Panc1 (cell line): ENCODE data around the gene ADGRA1.

Source experiments
- POLR2AphosphoS5 ChIP-seq: IDR thresholded peaks from 2 replicates; pipeline ENCODE4 v1.6.1; 2012; ENCODE audit warnings: mild to moderate bottlenecking, low read depth, low read length, moderate library complexity
- SIN3A ChIP-seq: IDR thresholded peaks from 2 replicates; pipeline ENCODE4 v1.6.1; 2012; ENCODE audit warnings: low read depth, mild to moderate bottlenecking, low read length, moderate library complexity, borderline replicate concordance; ENCODE audit not compliant: insufficient read depth
- TCF7L2 ChIP-seq: IDR thresholded peaks from 2 replicates; pipeline ENCODE4 v1.6.1; 2011; ENCODE audit warnings: mild to moderate bottlenecking, low read depth, low read length, inconsistent platforms
- TF ChIP-seq, protein P1 (sequence below): fragments of 450-650 bp; IDR thresholded peaks from 2 replicates; pipeline ENCODE4 v1.5.1; 2017; ENCODE audit warnings: mild to moderate bottlenecking
- TF ChIP-seq, protein P2 (sequence below), 2 experiments: IDR thresholded peaks; 2 replicates each; pipeline ENCODE4 v1.6.1; 2011 to 2012; ENCODE audit warnings: low read depth in 2 of 2, control low read depth in 1 of 2, low read length in 1 of 2, mild to moderate bottlenecking in 1 of 2, moderate library complexity in 1 of 2; ENCODE audit not compliant: insufficient read depth in 1 of 2

DNA sequence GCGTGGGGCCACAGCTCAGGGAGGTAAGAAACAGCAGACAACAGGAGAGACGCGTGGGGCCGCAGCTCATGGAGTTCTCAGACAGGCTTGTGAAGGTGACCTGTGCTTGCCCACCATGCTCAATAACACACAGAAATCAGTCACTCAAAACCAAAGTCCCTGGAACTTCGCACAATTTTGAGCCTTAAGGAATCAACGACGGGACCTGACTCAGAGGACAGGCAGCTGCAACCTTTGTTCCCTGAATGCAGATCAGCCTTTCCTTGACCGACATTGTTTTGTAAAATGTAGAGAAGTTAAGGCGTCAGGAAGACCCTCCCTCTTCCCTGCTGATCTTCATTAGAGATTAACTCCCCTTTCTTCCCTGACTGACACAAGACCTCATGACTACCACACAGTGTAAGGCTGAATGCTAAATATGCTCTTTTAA is 63.8 kb downstream of the ADGRA1 start:
- TF ChIP-seq, protein P1, sequence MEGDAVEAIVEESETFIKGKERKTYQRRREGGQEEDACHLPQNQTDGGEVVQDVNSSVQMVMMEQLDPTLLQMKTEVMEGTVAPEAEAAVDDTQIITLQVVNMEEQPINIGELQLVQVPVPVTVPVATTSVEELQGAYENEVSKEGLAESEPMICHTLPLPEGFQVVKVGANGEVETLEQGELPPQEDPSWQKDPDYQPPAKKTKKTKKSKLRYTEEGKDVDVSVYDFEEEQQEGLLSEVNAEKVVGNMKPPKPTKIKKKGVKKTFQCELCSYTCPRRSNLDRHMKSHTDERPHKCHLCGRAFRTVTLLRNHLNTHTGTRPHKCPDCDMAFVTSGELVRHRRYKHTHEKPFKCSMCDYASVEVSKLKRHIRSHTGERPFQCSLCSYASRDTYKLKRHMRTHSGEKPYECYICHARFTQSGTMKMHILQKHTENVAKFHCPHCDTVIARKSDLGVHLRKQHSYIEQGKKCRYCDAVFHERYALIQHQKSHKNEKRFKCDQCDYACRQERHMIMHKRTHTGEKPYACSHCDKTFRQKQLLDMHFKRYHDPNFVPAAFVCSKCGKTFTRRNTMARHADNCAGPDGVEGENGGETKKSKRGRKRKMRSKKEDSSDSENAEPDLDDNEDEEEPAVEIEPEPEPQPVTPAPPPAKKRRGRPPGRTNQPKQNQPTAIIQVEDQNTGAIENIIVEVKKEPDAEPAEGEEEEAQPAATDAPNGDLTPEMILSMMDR = no peak
- TF ChIP-seq, protein P2, sequence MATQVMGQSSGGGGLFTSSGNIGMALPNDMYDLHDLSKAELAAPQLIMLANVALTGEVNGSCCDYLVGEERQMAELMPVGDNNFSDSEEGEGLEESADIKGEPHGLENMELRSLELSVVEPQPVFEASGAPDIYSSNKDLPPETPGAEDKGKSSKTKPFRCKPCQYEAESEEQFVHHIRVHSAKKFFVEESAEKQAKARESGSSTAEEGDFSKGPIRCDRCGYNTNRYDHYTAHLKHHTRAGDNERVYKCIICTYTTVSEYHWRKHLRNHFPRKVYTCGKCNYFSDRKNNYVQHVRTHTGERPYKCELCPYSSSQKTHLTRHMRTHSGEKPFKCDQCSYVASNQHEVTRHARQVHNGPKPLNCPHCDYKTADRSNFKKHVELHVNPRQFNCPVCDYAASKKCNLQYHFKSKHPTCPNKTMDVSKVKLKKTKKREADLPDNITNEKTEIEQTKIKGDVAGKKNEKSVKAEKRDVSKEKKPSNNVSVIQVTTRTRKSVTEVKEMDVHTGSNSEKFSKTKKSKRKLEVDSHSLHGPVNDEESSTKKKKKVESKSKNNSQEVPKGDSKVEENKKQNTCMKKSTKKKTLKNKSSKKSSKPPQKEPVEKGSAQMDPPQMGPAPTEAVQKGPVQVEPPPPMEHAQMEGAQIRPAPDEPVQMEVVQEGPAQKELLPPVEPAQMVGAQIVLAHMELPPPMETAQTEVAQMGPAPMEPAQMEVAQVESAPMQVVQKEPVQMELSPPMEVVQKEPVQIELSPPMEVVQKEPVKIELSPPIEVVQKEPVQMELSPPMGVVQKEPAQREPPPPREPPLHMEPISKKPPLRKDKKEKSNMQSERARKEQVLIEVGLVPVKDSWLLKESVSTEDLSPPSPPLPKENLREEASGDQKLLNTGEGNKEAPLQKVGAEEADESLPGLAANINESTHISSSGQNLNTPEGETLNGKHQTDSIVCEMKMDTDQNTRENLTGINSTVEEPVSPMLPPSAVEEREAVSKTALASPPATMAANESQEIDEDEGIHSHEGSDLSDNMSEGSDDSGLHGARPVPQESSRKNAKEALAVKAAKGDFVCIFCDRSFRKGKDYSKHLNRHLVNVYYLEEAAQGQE (IDR thresholded peaks at IDR 0.05; ENCODE audit: insufficient read depth in 1 of 2, low read depth in 2 of 2, low read length in 1 of 2) = no peak
- TF ChIP-seq SIN3A = no peak
- TF ChIP-seq TCF7L2 = no peak
- TF ChIP-seq POLR2AphosphoS5 = no peak
